ENCODE measurements around the gene FOXI1.

Gene FOXI1

DNA sequence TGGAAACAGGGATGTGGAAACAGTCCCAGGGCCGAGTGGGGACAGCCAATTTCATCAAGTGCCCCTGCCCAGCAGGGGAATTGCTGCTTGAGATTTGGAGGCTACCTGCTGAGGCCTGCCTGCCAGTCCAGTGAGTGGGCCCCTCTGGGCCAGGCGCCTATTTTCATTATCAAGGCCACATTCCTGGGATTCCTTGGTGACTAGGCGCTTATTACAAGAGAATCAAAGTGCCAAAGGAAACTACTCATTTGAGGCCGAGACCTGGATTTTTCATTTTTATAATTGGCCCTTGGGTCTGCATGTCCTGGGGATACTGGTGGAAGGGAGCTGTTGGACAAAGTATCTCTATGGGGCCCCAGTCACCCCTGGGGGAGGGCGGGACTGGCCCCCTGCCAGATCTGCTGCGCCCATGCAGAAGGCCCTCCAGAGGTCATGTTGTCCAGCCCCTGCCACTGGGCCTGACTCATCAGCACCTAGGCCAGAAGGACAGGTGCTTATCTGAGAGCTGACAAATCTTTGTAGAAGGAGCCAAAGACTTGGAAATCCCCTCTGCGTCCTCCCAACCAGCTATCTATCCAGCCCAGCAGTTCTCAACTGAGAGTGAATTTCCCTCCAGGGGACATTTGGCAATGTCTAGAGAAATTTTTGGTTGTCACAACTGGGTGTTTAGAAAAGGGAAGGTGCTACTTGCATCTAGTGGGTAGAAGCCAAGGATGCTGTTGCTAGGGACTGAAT, 45.6 kb downstream of the FOXI1 start:
- no peak for DNase-seq (ENCODE audit: low read depth)

DNA sequence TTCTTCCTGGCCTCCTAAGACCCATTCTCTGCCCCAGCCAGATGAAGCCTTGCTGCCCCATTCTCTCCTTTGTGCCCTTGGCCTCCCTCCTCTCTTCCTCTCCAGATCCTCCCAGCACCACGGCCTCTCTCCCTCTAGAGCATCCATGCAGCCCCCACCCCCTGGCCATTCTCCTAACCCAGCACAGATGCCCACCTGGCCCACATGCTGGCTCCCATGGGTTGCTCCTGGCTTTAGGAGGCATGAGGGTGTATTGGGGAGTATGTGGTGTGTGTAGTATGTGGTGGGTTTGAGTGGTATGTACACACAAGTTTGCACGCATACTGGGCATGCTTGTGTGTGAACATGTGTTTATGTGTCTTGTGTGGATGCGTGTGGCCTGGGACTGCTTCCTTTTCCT, 47.1 kb downstream of the FOXI1 start:
- no peak for DNase-seq (ENCODE audit: low read depth)

DNA sequence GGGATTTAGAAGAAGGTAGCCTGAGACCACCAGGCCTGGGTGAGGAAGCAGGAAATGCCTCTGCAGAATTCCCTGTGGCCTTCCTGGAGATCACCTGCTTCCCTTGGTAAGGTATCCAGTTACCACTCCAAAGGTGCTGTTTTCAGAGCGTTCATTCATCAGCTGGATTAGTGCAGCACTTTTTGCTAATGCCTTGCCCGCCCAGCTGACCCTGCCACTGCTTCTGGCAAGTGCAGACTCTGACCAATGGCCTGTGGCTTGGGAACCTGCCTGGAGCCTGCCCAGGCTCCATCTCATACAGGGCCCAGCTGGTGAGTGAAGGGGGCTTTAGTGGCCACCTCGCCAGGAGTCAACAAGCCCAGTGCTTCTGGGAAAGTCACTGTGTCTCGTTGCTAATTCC, 48.6 kb downstream of the FOXI1 start:
- DNase-seq (ENCODE audit: low read depth): no peak

DNA sequence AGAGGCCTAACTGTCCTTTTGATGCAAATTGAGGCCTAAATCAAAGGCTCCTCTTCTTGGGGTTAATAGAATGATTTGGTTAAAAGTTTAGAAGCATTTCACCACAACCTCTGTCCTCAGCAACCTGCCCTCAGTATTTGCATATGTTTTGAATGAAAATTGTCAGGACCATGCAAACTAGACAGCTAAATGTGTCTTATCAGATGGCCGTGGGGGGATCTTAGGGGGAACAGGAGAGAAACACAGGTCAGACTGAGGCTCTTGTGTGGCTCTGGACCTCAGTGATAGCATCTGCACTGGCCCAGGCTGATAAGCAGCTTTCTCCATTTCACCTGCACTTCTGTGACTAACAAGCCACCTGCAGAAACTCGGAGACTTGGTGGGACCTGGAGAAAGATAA, 49.0 kb downstream of the FOXI1 start:
- no peak for DNase-seq (ENCODE audit: low read depth)

DNA sequence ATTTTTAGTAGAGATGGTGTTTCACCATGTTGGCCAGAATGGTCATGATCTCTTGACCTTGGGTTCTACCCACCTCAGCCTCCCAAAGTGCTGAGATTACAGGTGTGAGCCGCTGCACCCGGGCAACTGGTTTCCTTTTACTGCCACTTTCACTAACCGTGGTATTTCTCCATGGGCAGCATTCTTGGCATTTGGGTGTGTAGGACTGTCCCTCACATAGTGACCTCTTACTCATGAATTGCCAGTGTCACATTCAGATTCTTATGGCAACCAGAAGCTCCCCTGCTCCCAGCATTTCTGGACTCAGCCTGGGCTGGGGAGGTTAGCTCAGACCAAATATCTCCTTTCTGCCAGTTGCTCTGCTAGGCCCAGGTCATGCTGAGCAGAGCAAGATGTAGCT, 50.1 kb downstream of the FOXI1 start:
- no peak for DNase-seq (ENCODE audit: low read depth)

DNA sequence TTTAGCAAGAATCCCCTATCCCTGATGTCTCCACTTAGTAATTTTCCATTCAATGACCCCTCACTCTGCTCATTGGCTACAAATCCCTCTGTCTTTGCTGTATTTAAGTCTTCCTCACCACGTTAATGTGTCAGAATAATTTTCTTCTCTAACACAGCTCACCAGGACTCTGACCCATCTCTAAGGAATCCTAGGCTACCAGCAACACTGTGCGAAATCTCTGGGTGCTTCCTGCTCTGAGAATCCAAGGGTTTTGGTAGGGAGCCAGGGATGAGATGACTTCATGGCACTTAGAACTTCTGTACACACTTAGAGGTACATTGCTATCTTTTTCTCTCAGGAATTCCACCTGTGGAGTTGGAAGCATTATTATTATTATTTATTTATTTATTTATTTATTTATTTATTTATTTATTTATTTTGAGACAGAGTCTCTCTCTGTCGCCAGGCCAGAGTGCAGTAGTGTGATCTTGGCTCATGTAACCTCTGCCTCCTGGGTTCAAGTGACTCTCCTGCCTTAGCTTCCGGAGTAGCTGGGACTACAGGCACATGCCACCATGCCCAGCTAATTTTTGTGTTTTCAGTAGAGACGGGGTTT, 53.5 kb downstream of the FOXI1 start:
- DNase-seq (ENCODE audit: low read depth): no peak
